Neural cell (in vitro differentiated cells): ENCODE data around the gene EFCAB12.

Experiments
- CTCF ChIP-seq: fragments of 450-650 bp; IDR thresholded peaks from 2 replicates; pipeline ENCODE4 v1.5.1; 2014; ENCODE audit warnings: antibody characterized with exemption, mild to moderate bottlenecking, moderate library complexity; ENCODE audit not compliant: poor library complexity, severe bottlenecking
- EP300 ChIP-seq: fragments of 450-650 bp; conservative IDR thresholded peaks from 2 replicates; pipeline ENCODE4 v1.6.1; 2014; ENCODE audit warnings: antibody characterized with exemption, mild to moderate bottlenecking, moderate library complexity; ENCODE audit not compliant: poor library complexity, severe bottlenecking
- EZH2 ChIP-seq: fragments of 200-600, 300-800 bp; shearing (Covaris generic), sonication (generic); IDR thresholded peaks from 2 replicates; pipeline ENCODE4 v1.6.1; 2014; ENCODE audit warnings: antibody characterized with exemption, low read length, borderline replicate concordance, mild to moderate bottlenecking; ENCODE audit not compliant: insufficient read depth, poor library complexity, severe bottlenecking
- MXI1 ChIP-seq: fragments of 450-650 bp; conservative IDR thresholded peaks from 2 replicates; pipeline ENCODE4 v1.6.1; 2014; ENCODE audit warnings: antibody characterized with exemption, mild to moderate bottlenecking; ENCODE audit not compliant: poor library complexity, severe bottlenecking
- POLR2AphosphoS5 ChIP-seq: IDR thresholded peaks from 2 replicates; pipeline ENCODE4 v1.6.1; 2012
- RAD21 ChIP-seq: fragments of 450-650 bp; conservative IDR thresholded peaks from 2 replicates; pipeline ENCODE4 v1.6.1; 2014; ENCODE audit warnings: antibody characterized with exemption, mild to moderate bottlenecking, moderate library complexity

GRCh38 chr3:129435367-129435766, 6.9 kb upstream of the EFCAB12 start:
- no peak for TF ChIP-seq EP300
- TF ChIP-seq CTCF: no peak
- TF ChIP-seq POLR2AphosphoS5: no peak
- TF ChIP-seq EZH2: no peak
- TF ChIP-seq RAD21: no peak
- TF ChIP-seq MXI1: no peak
